Embryonic facial prominence (tissue), 1 donor: ENCODE results near the gene F2R.
"Not testable (repeated sequence)": the region's sequence is repeated elsewhere in the genome, so short reads cannot be mapped to it uniquely, and the experiment has no call there.

ENCODE experiments used
- DNase-seq: peaks from one replicate; pipeline ENCODE4 v3.0.0-alpha.2; 2016; ENCODE audit errors: extremely low spot score

Gene F2R

GRCh38 chr5:76718880-76719279 lies 3.0 kb downstream of the F2R start:
- DNase-seq: no peak

- DNase-seq: no peak
Measured at GRCh38 chr5:76720988-76721569, 5.2 kb downstream of the F2R start.

- DNase-seq: no peak
Measured at GRCh38 chr5:76723266-76723665, 7.3 kb downstream of the F2R start.

GRCh38 chr5:76723906-76724305 lies 8.0 kb downstream of the F2R start:
- no peak for DNase-seq

GRCh38 chr5:76724871-76725270 lies 8.9 kb downstream of the F2R start:
- DNase-seq: no peak

GRCh38 chr5:76728965-76729364 lies 13.0 kb downstream of the F2R start:
- DNase-seq: no peak

- DNase-seq: no peak
Measured at GRCh38 chr5:76729373-76730290, 13.7 kb downstream of the F2R start.

- DNase-seq: no peak
Measured at GRCh38 chr5:76732405-76733048, 16.6 kb downstream of the F2R start.

GRCh38 chr5:76733049-76733417 lies 17.1 kb downstream of the F2R start:
- no peak for DNase-seq

- no peak for DNase-seq
Measured at GRCh38 chr5:76735762-76736545, 20.0 kb downstream of the F2R start.

GRCh38 chr5:76736679-76737556 lies 21.0 kb downstream of the F2R start:
- DNase-seq: no peak

GRCh38 chr5:76737846-76738245 lies 21.9 kb downstream of the F2R start:
- no peak for DNase-seq

- not testable (repeated sequence) for DNase-seq
Measured at GRCh38 chr5:76741506-76741905, 25.6 kb downstream of the F2R start.

GRCh38 chr5:76742583-76742982 lies 26.7 kb downstream of the F2R start:
- no peak for DNase-seq

GRCh38 chr5:76744632-76745031 lies 28.7 kb downstream of the F2R start:
- DNase-seq: no peak

- DNase-seq: no peak
Measured at GRCh38 chr5:76745670-76746069, 29.7 kb downstream of the F2R start.

- DNase-seq: no peak
Measured at GRCh38 chr5:76746677-76747076, 30.8 kb downstream of the F2R start.

GRCh38 chr5:76747706-76748105 lies 31.8 kb downstream of the F2R start:
- no peak for DNase-seq

GRCh38 chr5:76751291-76751690 lies 35.4 kb downstream of the F2R start:
- DNase-seq: no peak

GRCh38 chr5:76754668-76755078 lies 38.7 kb downstream of the F2R start:
- DNase-seq: no peak
